Measurements from ENCODE around the gene NPDC1. TPM values are rescaled to one million over a fixed set of nuclear protein-coding genes. Genes with fewer than 3 reads are reported as not detected.
A peak's percentile ranks its signal among the peaks of the same experiment; 100 is the strongest.

Gene NPDC1
- total RNA-seq, 3 donors from 2014 or later = 21.9 to 63.9 (median 63.1) TPM

GRCh38 chr9:137037483-137037882 is 8.5 kb downstream of the NPDC1 start:
- intact Hi-C loops (cut with DNase I; ENCODE audit: low total_unique reads) = no loop called here
- Histone ChIP-seq H3K27ac (no peak overlapping the region), H3K4me3 (no peak overlapping the region), H3K4me1 (peaks cover 7 to 9% of the 10 kb centered on the region in 2 donors), H3K36me3 (no peaks in the 10 kb centered on the region), H3K27me3 (no peaks in the 10 kb centered on the region), H3K9me3 (no peaks in the 10 kb centered on the region)
- no peak for DNase-seq (ENCODE audit: low spot score in 2 of 2)
- TF ChIP-seq POLR2AphosphoS5 (IDR thresholded peaks at IDR 0.05) = no peak
- TF ChIP-seq, protein P1, sequence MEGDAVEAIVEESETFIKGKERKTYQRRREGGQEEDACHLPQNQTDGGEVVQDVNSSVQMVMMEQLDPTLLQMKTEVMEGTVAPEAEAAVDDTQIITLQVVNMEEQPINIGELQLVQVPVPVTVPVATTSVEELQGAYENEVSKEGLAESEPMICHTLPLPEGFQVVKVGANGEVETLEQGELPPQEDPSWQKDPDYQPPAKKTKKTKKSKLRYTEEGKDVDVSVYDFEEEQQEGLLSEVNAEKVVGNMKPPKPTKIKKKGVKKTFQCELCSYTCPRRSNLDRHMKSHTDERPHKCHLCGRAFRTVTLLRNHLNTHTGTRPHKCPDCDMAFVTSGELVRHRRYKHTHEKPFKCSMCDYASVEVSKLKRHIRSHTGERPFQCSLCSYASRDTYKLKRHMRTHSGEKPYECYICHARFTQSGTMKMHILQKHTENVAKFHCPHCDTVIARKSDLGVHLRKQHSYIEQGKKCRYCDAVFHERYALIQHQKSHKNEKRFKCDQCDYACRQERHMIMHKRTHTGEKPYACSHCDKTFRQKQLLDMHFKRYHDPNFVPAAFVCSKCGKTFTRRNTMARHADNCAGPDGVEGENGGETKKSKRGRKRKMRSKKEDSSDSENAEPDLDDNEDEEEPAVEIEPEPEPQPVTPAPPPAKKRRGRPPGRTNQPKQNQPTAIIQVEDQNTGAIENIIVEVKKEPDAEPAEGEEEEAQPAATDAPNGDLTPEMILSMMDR (IDR thresholded peaks at IDR 0.05) = no peak
- TF ChIP-seq POLR2A (IDR thresholded peaks at IDR 0.05) = no peak

DNA sequence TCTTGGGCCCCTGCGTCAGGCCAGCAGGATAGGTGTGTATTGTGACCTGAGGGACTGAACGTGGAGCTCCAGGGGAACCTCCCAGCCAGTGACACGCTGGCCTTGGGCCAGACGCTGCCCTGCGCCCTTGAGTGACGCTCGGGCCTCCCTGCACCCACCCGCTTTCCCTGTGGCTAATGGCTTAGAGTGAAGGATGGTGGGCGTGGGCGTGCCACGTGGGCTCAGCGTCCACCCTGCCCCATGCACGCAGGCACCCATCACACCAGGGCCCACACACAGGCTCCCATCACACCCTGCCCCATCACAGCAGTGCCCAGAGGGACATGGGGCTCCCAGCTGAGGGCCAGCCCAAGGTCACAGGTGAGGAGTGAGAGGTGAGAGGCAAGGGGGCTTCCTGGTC is 8.9 kb downstream of the NPDC1 start:
- Histone ChIP-seq H3K27me3 (no peaks in the 10 kb centered on the region), H3K4me3 (no peak overlapping the region), H3K4me1 (peaks cover 7 to 9% of the 10 kb centered on the region in 2 donors), H3K9me3 (no peaks in the 10 kb centered on the region), H3K27ac (no peak overlapping the region), H3K36me3 (no peaks in the 10 kb centered on the region)
- no peak for TF ChIP-seq POLR2A (IDR thresholded peaks at IDR 0.05)
- TF ChIP-seq, protein P1 (IDR thresholded peaks at IDR 0.05) = no peak
- no peak for TF ChIP-seq POLR2AphosphoS5 (IDR thresholded peaks at IDR 0.05)
- intact Hi-C loops (cut with DNase I; ENCODE audit: low total_unique reads) = no loop called here
- no peak for DNase-seq (ENCODE audit: low spot score in 2 of 2)

DNA sequence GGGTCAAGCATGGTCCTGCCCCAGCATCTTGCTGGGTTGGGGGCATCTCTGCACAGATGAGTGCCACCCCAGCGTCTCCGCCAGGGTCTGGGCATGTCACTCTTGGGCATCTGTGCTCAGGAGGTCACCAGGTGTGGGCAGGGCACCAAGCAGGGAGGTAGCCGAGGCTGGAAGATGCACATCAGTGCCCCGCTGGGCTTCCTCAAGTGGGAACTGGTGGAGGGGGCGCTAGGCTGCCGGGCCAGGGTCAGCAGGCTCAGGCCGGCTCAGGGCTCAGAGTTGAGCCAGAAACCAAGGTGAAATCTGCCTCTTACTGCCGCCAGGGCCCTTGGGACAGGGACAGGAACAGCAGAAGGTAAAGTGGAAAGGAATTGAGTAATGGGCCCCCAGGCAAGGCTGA is 10.0 kb downstream of the NPDC1 start:
- no peaks in the 10 kb centered on the region for H3K9me3 ChIP-seq
- H3K4me3 ChIP-seq = no peak overlapping the region
- no peaks in the 10 kb centered on the region for H3K27me3 ChIP-seq
- peaks cover 7 to 9% of the 10 kb centered on the region in 2 donors for H3K4me1 ChIP-seq
- no peak overlapping the region for H3K27ac ChIP-seq
- no peak for DNase-seq (ENCODE audit: low spot score in 2 of 2)
- no peaks in the 10 kb centered on the region for H3K36me3 ChIP-seq
- TF ChIP-seq, protein P1 (IDR thresholded peaks at IDR 0.05) = no peak
- no peak for TF ChIP-seq POLR2AphosphoS5 (IDR thresholded peaks at IDR 0.05)
- no peak for TF ChIP-seq POLR2A (IDR thresholded peaks at IDR 0.05)
- intact Hi-C loops (cut with DNase I; ENCODE audit: low total_unique reads) = no loop called here

DNA sequence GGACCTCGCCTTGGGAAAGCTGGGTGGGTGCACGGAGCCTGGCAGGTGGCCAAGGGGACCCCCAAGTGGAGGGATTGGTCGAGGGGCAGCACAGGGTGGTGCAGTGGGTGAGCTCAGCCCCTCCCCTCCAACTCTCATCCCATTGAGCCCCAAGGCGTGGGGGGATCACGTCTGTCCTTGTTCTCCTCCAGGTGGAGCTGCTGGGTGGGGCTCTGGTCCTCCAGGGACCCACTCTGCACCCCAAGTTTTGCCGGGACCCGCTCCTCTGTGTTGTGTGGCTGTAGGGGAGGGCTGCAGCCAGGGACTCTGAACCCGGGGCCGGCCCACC is 10.5 kb downstream of the NPDC1 start:
- Histone ChIP-seq H3K4me1 (peaks cover 7 to 9% of the 10 kb centered on the region in 2 donors), H3K9me3 (no peaks in the 10 kb centered on the region), H3K27me3 (no peaks in the 10 kb centered on the region), H3K36me3 (no peaks in the 10 kb centered on the region), H3K4me3 (peak overlapping the region in 1 of 3 donors; percentile 19), H3K27ac (no peak overlapping the region)
- TF ChIP-seq POLR2A (IDR thresholded peaks at IDR 0.05) = no peak
- TF ChIP-seq, protein P1 (IDR thresholded peaks at IDR 0.05) = peak in 1 of 3 donors; percentile 5
- no peak for DNase-seq (ENCODE audit: low spot score in 2 of 2)
- intact Hi-C loops (cut with DNase I; ENCODE audit: low total_unique reads) = no loop called here

DNA sequence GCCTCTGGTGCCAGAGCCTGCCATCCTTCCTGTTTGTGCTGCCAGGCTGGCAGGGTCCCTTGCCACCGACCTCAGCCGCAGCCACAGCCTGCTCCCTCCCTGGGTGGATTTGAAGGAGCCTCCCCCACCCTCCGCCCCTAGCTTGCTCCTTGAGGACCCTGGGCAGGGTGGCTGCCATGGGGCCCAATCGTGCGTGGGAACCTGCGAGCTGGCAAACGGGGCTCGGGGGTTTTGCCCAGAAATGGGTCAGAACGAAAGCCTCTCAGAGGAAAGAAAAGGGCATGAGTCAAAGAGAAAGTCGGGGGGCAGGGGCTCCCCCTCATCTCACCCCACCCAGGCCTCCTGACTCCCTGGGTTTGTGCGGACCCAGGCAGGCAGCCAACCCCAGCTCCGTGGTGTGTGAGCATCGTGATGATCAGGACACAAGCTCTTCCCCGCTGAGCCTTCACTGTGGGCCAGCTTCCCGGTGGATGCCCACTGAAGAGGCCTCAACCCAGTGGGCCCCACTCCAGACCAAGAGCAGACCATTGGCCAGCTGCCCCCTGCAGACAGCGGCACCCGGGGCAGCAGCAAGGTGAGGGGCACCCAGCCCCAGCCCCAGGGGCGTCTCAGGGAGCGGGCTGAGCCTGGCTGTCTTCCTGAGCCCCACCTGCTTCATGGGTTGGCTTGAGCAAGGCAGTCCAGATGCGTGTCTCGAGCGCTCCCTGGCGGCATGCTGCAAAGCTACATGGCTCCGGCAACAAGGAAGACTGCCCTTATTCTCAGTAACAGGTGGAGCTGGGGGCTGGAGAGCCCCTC is 11.1 kb downstream of the NPDC1 start:
- peak; percentile 74 to 80 for DNase-seq (ENCODE audit: low spot score in 2 of 2)
- TF ChIP-seq POLR2AphosphoS5 (IDR thresholded peaks at IDR 0.05) = no peak
- TF ChIP-seq, protein P1 (IDR thresholded peaks at IDR 0.05) = peak; percentile 73 to 91 (median 85)
- Histone ChIP-seq H3K27me3 (no peaks in the 10 kb centered on the region), H3K4me1 (peaks cover 7 to 9% of the 10 kb centered on the region in 2 donors), H3K4me3 (peak overlapping the region in 2 of 3 donors; percentile 9 to 19), H3K27ac (peak overlapping the region in 1 of 2 donors; percentile 8), H3K9me3 (no peaks in the 10 kb centered on the region), H3K36me3 (no peaks in the 10 kb centered on the region)
- intact Hi-C loops (cut with DNase I; ENCODE audit: low total_unique reads) = no loop called here

Measured in breast epithelium (tissue), 4 donors.